HUDEP-2 (cell line): Measurements from ENCODE around the gene SLC6A7.

ENCODE experiments used
- DNase-seq, 76 experiments: peaks; one replicate each; lab custom pipeline; 2025; ENCODE audit not compliant: unreplicated experiment in 76 of 76; lab: John Stamatoyannopoulos, UW

The SLC6A7 gene

DNA sequence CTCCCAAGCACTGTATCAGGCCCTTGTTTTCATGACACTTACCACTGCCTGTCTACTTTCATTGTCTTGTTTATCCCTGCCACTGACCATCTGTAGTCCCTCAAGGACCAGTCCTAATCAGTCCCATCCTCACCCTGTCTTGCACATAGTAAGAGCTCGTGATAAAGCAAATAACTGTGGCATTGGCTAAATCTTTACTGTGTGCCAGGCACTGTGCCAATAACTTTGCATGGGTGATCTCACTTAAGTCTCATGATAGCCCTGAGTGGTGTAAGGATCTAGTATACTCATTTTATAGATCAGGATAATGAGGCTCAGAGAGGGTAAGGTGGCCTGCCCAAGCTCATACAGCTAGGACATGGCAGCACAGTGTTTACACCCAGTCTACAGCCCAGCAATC is 17.7 kb upstream of the SLC6A7 start:
- DNase-seq = peak in 55 of 76 experiments; percentile 3 to 80 (median 34)

- no peak for DNase-seq
These were observed 17.3 kb upstream of the SLC6A7 start for GRCh38 chr5:150172556-150172955.

DNA sequence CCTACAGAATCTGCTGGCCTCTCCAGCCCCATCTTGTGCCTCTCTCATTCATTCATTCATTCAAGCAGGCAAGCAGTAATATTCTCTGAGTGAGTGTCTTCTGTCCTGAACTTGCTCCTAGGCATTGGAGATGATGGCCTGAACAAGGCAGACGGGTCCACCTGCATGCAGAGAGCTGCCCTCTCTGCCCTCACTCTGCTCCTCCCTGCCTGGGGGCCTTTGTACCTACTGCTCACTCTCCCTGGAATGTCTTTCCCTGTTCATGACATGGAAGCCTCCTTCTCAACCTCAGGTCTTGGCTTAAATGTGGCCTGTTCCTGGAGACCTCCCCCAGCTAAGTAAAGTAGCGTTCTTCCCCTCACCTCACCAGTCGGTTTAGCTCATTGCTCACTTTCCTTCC is 16.7 kb upstream of the SLC6A7 start:
- DNase-seq = no peak

DNA sequence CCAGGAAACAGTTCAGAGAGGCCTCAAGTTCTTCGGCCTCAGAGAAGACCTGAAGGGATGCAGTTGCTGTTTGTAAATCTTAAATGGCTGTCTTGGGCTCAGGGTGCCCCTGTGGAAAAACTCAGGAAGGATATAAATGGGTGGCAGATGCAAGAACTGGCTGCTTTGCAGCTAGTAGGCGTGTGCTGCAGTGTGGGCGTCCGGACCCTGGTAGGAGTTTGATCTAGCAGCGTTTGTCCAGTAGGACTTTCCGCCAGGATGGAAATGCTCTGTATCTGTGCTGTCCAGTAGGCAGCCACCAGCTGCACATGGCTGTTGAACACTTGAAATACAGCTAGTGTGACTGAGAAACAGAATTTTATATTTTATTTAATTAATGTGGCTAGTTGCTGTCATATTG is 15.6 kb upstream of the SLC6A7 start:
- no peak for DNase-seq

DNA sequence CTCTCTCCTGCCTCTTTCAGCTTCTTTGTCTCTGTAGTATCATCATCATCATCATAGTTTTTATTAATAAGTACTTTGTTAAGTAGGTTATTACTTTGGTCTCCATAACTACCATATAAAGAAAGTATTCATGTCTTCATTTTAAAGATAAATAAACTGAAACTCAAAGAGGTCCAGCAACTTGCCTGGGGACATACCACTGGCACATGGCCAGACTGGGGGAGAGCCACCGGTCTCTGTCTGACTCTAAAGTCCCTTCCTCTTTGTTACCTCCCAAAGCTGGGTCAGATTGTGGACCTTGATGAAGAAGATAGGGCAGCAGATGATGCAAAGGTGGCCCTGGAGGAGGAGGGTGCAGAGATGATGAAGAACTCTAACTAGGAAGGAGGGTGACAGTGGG is 14.8 kb upstream of the SLC6A7 start:
- no peak for DNase-seq

DNA sequence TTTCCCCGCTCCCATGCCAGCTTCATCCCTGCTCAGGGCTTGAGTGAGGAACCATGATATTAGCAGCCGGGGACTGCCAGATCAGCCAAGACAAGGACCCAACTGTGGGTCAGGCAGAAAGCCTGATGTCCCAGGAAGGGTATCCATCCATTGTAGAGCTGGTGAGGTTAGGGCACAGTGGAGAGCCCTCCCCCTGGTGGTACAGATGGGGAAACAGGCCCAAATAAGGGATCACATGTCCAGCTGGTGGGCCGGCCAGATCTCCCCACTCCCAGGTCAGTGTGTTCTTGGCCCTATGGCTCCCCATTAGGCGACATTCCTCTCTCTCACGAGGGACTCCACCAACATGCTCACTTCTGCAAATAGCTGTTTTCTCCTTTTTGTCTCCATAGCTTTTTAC is 14.3 kb upstream of the SLC6A7 start:
- peak in 21 of 76 experiments; percentile 4 to 45 (median 17) for DNase-seq

DNA sequence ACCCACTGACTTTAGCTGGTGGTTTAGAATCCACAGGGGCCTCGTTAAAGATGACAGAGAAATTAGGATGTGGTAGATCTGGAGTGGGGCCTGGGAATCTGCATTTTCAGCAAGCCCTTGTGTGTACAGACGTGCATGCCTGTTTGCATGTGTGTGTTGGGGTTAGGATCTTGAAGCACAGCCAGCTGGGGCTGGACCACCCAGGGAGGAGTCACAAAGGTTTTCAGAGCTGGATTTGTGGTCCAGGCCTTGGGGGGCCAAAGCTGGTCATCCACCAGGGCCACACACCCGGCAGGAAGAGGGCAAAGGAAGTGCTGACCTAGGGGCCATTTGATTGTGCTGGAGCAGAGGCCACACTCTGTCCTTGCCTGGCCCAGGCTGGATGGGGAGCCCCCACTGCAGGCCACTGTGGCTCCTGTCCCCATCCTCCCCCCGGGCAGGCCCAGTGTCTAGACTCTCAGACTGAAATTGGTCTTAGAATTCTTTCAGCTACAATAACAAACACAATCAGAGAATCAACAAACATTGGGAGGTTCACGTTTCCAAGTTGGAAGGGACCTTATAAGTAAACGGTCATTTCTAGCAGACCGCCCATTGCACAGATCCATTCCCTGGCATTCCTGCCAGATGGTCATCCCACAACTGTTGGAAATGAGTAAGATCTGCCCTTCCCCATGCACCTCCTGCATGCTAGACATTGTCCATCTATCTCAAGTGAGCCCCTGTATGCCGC is 13.0 kb upstream of the SLC6A7 start:
- no peak for DNase-seq

GRCh38 chr5:150177721-150178120 is 12.1 kb upstream of the SLC6A7 start:
- DNase-seq = no peak

- DNase-seq = no peak
These were observed 11.6 kb upstream of the SLC6A7 start for GRCh38 chr5:150178262-150178661.

- no peak for DNase-seq
These were observed 10.7 kb upstream of the SLC6A7 start for GRCh38 chr5:150179019-150179620.

DNA sequence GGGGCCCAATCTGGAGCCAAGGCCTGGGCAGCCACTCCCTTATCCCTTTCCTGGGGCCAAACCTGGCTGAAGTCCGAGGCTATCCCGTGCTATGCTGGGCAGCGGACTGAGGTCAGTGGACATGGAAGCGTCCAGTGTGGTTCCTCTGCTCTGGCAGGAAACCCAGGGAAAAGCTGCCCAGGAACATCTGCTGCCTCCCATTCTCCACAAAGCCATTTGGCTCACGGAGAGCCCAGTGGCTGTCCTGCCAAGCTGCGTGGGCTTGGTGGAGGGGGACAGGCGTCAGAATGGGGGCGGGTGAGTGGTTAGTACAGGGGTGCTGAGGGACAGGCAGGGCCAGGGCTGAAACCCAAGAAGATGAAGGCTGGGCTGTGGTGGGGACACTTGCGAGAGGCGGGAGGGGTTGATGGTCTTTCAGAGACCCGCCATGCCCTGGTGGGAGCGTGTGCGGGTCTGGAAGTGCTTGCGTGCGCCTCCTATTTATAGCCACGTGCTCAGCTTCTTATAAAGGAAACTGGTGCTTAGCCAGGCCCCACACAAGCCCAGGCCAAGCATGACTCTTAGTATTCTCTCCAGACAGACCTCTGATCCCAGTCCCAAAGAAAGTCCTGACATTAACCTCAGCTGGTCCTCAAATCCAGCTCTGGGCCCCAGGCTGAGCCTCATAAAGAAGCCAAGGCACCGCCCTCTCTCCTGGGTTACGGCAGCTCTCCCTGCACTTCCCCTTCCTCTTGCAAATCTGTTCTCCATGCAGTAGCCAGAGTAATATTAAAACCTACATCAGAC is 9.4 kb upstream of the SLC6A7 start:
- DNase-seq = no peak

- no peak for DNase-seq
These were observed 8.8 kb upstream of the SLC6A7 start for GRCh38 chr5:150181027-150181426.

- DNase-seq = no peak
These were observed 7.9 kb upstream of the SLC6A7 start for GRCh38 chr5:150181766-150182545.

GRCh38 chr5:150182774-150183173 is 7.1 kb upstream of the SLC6A7 start:
- no peak for DNase-seq

- DNase-seq = no peak
These were observed 6.4 kb upstream of the SLC6A7 start for GRCh38 chr5:150183436-150183835.

DNA sequence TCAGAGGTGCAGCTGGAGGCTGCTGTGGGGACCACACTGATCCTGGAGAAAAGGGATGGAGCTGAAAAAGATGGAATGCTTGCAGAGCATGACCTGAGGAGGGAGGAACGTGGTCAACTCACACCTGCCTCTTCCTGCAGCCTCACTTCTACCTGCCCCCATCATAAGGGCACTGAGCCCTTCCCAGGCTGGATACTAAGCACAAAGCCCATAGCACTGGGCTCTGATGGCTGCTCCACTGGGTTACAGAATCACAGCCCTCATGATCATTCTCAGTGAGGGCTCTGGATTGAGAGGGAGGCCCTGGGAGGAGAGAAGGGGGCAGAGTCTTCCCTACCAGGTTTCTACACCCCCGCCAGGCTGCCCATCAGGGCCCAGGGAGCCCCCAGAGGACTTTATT is 5.9 kb upstream of the SLC6A7 start:
- no peak for DNase-seq

DNA sequence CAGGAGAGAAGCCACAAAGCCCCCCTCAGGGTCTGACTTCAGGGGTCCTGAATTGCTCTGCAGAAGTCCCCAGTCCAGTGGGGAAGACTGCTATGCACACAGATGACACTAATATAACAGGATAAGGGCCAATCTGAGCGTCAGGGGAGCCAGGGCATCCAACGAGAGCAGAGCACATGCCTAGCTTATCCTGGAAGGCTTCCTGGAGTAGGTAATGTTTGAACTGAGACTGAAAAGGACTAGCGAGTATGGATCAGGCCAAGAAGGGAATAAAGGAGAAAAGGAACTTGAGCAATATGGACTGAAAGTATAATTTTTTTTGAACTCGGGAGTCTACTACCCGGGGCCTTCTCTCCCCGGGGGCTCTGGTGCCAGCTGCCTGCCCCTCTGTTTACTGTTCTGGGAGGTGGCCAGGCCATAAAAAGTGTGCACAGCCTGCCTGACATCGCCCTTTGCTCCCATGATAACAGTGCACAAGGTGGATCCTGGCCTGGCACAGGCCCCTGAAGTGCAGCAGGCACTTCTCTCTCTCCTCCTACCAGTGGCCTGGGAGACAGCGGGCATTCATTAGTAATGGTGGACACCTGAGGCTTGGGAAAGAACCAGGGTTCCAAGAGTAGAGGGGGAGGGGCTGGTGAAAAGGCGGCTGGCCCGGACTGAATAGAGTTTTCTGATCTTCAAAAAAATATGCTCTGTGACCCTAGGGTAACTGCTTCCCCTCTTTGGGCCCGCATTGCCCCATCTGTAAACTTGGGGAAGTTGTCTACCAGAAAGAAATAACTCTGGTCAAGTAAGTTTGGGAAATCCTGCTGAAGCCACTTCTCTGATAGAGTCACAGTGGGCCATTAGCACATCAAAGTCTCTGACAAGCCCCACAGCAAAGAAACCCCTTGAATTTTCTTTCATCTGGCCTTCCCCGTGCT is 4.6 kb upstream of the SLC6A7 start:
- no peak for DNase-seq

GRCh38 chr5:150186137-150186536 is 3.7 kb upstream of the SLC6A7 start:
- no peak for DNase-seq

GRCh38 chr5:150186897-150187296 is 3.0 kb upstream of the SLC6A7 start:
- no peak for DNase-seq
